CD14-positive monocyte (primary cell): Measurements from ENCODE around the gene NOL12. TPM values are rescaled to one million over a fixed set of nuclear protein-coding genes. Genes with fewer than 3 reads are reported as not detected.
A peak's percentile ranks its signal among the peaks of the same experiment; 100 is the strongest.

Source experiments
- DNase-seq, 3 donors: peaks; one replicate each; pipeline ENCODE4 v3.0.0-alpha.2; 2011 to 2022
- H2AFZ ChIP-seq: 2 replicates; pipeline ENCODE4 v1.6.0; 2012; ENCODE audit warnings: mild to moderate bottlenecking, low read depth, low read length, inconsistent platforms; ENCODE audit not compliant: insufficient read depth, poor library complexity, severe bottlenecking
- H3K27ac ChIP-seq, 2 donors: 1 replicate in 1 of 2; 2 replicates in 1 of 2; pipeline ENCODE4 v1.5.1; 2012 to 2013; ENCODE audit warnings: low read length in 2 of 2, control low read depth in 1 of 2, inconsistent platforms in 1 of 2, low read depth in 1 of 2, mild to moderate bottlenecking in 1 of 2
- H3K27me3 ChIP-seq, 2 donors: one replicate each; pipeline versions ENCODE4 v1.6.0 to v1.6.1; 2011 to 2013; ENCODE audit warnings: low read length in 2 of 2; ENCODE audit not compliant: control insufficient read depth in 2 of 2, insufficient read depth in 2 of 2
- H3K36me3 ChIP-seq, 2 donors: replicated peaks in 1 of 2; 1 replicate in 1 of 2; 2 replicates in 1 of 2; pipeline versions ENCODE4 v1.5.1 to v1.6.1; 2012 to 2013; ENCODE audit warnings: low read length in 2 of 2, control low read depth in 1 of 2, inconsistent platforms in 1 of 2, mild to moderate bottlenecking in 1 of 2; ENCODE audit not compliant: insufficient read depth in 2 of 2, control insufficient read depth in 1 of 2
- H3K4me1 ChIP-seq, 2 donors: 1 replicate in 1 of 2; 2 replicates in 1 of 2; pipeline versions ENCODE4 v1.5.1 to v1.6.1; 2012 to 2013; ENCODE audit warnings: low read length in 2 of 2, control low read depth in 1 of 2, inconsistent platforms in 1 of 2, mild to moderate bottlenecking in 1 of 2, moderate library complexity in 1 of 2; ENCODE audit not compliant: insufficient read depth in 2 of 2, control insufficient read depth in 1 of 2
- H3K4me2 ChIP-seq: replicated peaks from 2 replicates; pipeline ENCODE3; 2012; ENCODE audit warnings: low read length, moderate library complexity, mild to moderate bottlenecking; ENCODE audit not compliant: poor library complexity, severe bottlenecking; ENCODE audit errors: extremely low read depth
- H3K4me3 ChIP-seq, 3 experiments: fragments of 200-600 bp in 1 of 3; sonication (generic) in 1 of 3; replicated peaks in 1 of 3; 1 replicate in 2 of 3; 2 replicates in 1 of 3; pipeline ENCODE4 v1.5.1; 2011 to 2013; ENCODE audit warnings: low read length in 3 of 3, mild to moderate bottlenecking in 3 of 3, control low read depth in 2 of 3, low read depth in 2 of 3, inconsistent platforms in 1 of 3, moderate library complexity in 1 of 3
- H3K79me2 ChIP-seq: 2 replicates; pipeline ENCODE4 v1.6.0; 2012; ENCODE audit warnings: mild to moderate bottlenecking, control low read depth, inconsistent platforms, low read length, moderate library complexity; ENCODE audit not compliant: insufficient read depth
- H3K9ac ChIP-seq: 2 replicates; pipeline ENCODE4 v1.6.0; 2017; ENCODE audit warnings: low read length, mild to moderate bottlenecking; ENCODE audit not compliant: insufficient read depth, poor library complexity, severe bottlenecking
- H3K9me3 ChIP-seq, 2 donors: replicated peaks in 1 of 2; 1 replicate in 1 of 2; 2 replicates in 1 of 2; pipeline versions ENCODE4 v1.5.1 to v1.6.1; 2012 to 2013; ENCODE audit warnings: low read length in 2 of 2, control low read depth in 1 of 2; ENCODE audit not compliant: control insufficient read depth in 1 of 2, insufficient read depth in 1 of 2
- H4K20me1 ChIP-seq: 2 replicates; pipeline ENCODE4 v1.6.0; 2012; ENCODE audit warnings: mild to moderate bottlenecking, low read length, control low read depth, moderate library complexity; ENCODE audit not compliant: insufficient read depth
- H3K27ac Mint-ChIP-seq, 7 donors: one replicate each; pipeline ENCODE4 v1.8.0; 2020; ENCODE audit warnings: mild to moderate bottlenecking in 7 of 7, mixed read lengths in 7 of 7, moderate library complexity in 6 of 7, inconsistent platforms in 2 of 7
- H3K27me3 Mint-ChIP-seq, 3 donors: one replicate each; pipeline ENCODE4 v1.8.0; 2021 to 2022; ENCODE audit warnings: low read depth in 3 of 3, mild to moderate bottlenecking in 3 of 3, mixed read lengths in 3 of 3, moderate library complexity in 3 of 3, inconsistent platforms in 1 of 3
- H3K36me3 Mint-ChIP-seq, 2 donors: one replicate each; pipeline ENCODE4 v1.8.0; 2020; ENCODE audit warnings: mixed read lengths in 2 of 2, inconsistent platforms in 1 of 2, mild to moderate bottlenecking in 1 of 2
- H3K4me1 Mint-ChIP-seq: one replicate; pipeline ENCODE4 v1.8.0; 2020; ENCODE audit warnings: mild to moderate bottlenecking, mixed read lengths
- H3K4me3 Mint-ChIP-seq, 2 donors: one replicate each; pipeline ENCODE4 v1.8.0; 2020; ENCODE audit warnings: mild to moderate bottlenecking in 2 of 2, mixed read lengths in 2 of 2, moderate library complexity in 1 of 2
- H3K9me3 Mint-ChIP-seq, 7 donors: one replicate each; pipeline ENCODE4 v1.8.0; 2020 to 2022; ENCODE audit warnings: mixed read lengths in 7 of 7, mild to moderate bottlenecking in 6 of 7, moderate library complexity in 6 of 7, inconsistent platforms in 2 of 7
- CTCF ChIP-seq: fragments of 200-600 bp; IDR thresholded peaks from one replicate; pipeline ENCODE4 v1.8.0; 2022; ENCODE audit warnings: antibody characterized with exemption, mild to moderate bottlenecking
- WGBS: methylation state at CpG from one replicate; pipeline ENCODE4 v1.1.5; 2013; ENCODE audit warnings: missing lambda C conversion rate; ENCODE audit not compliant: insufficient coverage; 5-methylcytosine and 5-hydroxymethylcytosine counted together
- intact Hi-C, 2 donors: fragments of 100-400 bp; cut with micrococcal nuclease; formaldehyde crosslinking; loops; one replicate each; pipeline versions ENCODE4 v1.15.0 to v1.15.1; 2023
- polyA plus RNA-seq, 3 donors: library from polyadenylated mRNA; depleted of rRNA in 1 of 3; unstranded in 2 of 3; stranded (reverse) in 1 of 3; fragments of 300-500 nt in 2 of 3; fragments of >200 nt in 1 of 3; fragmentation: Illumina TruSeq in 2 of 3; gene quantifications; 1 replicate in 2 of 3; 2 replicates in 1 of 3; pipeline ENCODE4 v1.2.3, GENCODE V29; 2012 to 2021
- small RNA-seq: library from RNA; depleted of rRNA; stranded (forward); fragments of <200 nt; gene quantifications from one replicate; pipeline ENCODE3, GENCODE V24; 2012; ENCODE audit warnings: low read depth; ENCODE audit not compliant: insufficient read length

Gene NOL12
- polyA plus RNA-seq, 3 donors = 47.3 to 52.0 (median 49.2) TPM

GRCh38 chr22:37741312-37741795, 55.2 kb downstream of the NOL12 start:
- Mint-ChIP-seq H3K4me1 (peaks cover 86% of the 10 kb centered on the region), H3K36me3 (peaks cover 10 to 24% of the 10 kb centered on the region in 2 donors), H3K27me3 (peaks cover 0 to 7% (median 0%) of the 10 kb centered on the region in 3 donors), H3K9me3 (peaks cover 0 to 2% (median 0%) of the 10 kb centered on the region in 7 donors), H3K27ac (peak overlapping the region; percentile 91 to 98 (median 98)), H3K4me3 (peak overlapping the region in 1 of 2 donors; percentile 12)
- intact Hi-C loops = loop anchor here (10.0 kb wide), 2 partner anchors 67 to 103 kb away; partner anchors contain the start of genes ANKRD54 (in 1 of the 2), EIF3L (in 1 of the 2) and LGALS1 (in 1 of the 2)
- H3K27me3 ChIP-seq = no peaks in the 10 kb centered on the region
- H3K79me2 ChIP-seq = peaks cover 31% of the 10 kb centered on the region
- H3K36me3 ChIP-seq = peaks cover 0 to 4% of the 10 kb centered on the region in 2 donors
- peak overlapping the region; percentile 61 for H3K9ac ChIP-seq
- peak overlapping the region; percentile 70 for H3K4me2 ChIP-seq
- peak overlapping the region; percentile 51 for H2AFZ ChIP-seq
- H3K4me1 ChIP-seq = peaks cover 83 to 93% of the 10 kb centered on the region in 2 donors
- 19% methylated on average over 9 of the region's 9 CpGs for WGBS
- DNase-seq = peak; percentile 66 to 91 (median 86)
- H3K9me3 ChIP-seq = no peaks in the 10 kb centered on the region
- no peaks in the 10 kb centered on the region for H4K20me1 ChIP-seq
- peak overlapping the region; percentile 92 to 96 for H3K27ac ChIP-seq
- TF ChIP-seq CTCF = no peak
- peak overlapping the region in 1 of 3 experiments; percentile 69 for H3K4me3 ChIP-seq

GRCh38 chr22:37742376-37743171, 56.4 kb downstream of the NOL12 start:
- Histone ChIP-seq H3K27me3 (no peaks in the 10 kb centered on the region), H3K9me3 (no peaks in the 10 kb centered on the region), H3K9ac (no peak overlapping the region), H3K27ac (peak overlapping the region; percentile 29 to 92), H4K20me1 (peaks cover 2% of the 10 kb centered on the region), H3K36me3 (peaks cover 0 to 4% of the 10 kb centered on the region in 2 donors), H2AFZ (no peak overlapping the region), H3K4me3 (peak overlapping the region in 1 of 3 experiments; percentile 26), H3K79me2 (peaks cover 43% of the 10 kb centered on the region), H3K4me1 (peaks cover 79 to 92% of the 10 kb centered on the region in 2 donors), H3K4me2 (peak overlapping the region; percentile 14)
- H3K4me3 Mint-ChIP-seq = no peak overlapping the region
- peak in 2 of 3 donors; percentile 64 to 78 for DNase-seq
- peak overlapping the region; percentile 83 to 98 (median 91) for H3K27ac Mint-ChIP-seq
- H3K9me3 Mint-ChIP-seq = peaks cover 0 to 2% (median 0%) of the 10 kb centered on the region in 7 donors
- intact Hi-C loops = loop anchor here (10.0 kb wide), 2 partner anchors 68 to 102 kb away; partner anchors contain the start of genes ANKRD54 (in 1 of the 2), EIF3L (in 1 of the 2) and LGALS1 (in 1 of the 2)
- peaks cover 10 to 25% of the 10 kb centered on the region in 2 donors for H3K36me3 Mint-ChIP-seq
- TF ChIP-seq CTCF = no peak
- H3K4me1 Mint-ChIP-seq = peaks cover 84% of the 10 kb centered on the region
- H3K27me3 Mint-ChIP-seq = peaks cover 0 to 4% (median 0%) of the 10 kb centered on the region in 3 donors
- 31% methylated on average over 7 of the region's 16 CpGs for WGBS

Small RNAs within 50 kb of the gene (small RNA-seq; reads per million reads assigned to genes)
- gene RN7SL385P = not detected

Other genes starting within 250 kb of the NOL12 start
- 100 to 1,000 TPM in 2 of 3 donors, 10 to 100 TPM in 1; 84.1 to 196 (median 181) TPM for gene MFNG, start 200.0 kb upstream of the NOL12 start, polyA plus RNA-seq
- gene CARD10, start 166.9 kb upstream of the NOL12 start, polyA plus RNA-seq = under 1 TPM in 1 of 3 donors, not detected in 2; 0.03 TPM
- 10 to 100 TPM in 1 of 3 donors, 1 to 10 TPM in 2; 5.9 to 13.2 (median 8.5) TPM for gene CDC42EP1, start 125.9 kb upstream of the NOL12 start, polyA plus RNA-seq
- gene LGALS2, start 106.3 kb upstream of the NOL12 start, polyA plus RNA-seq = 100 to 1,000 TPM; 654 to 878 (median 865) TPM
- gene GGA1, start 77.5 kb upstream of the NOL12 start, polyA plus RNA-seq = 10 to 100 TPM; 19.8 to 91.0 (median 24.8) TPM
- 100 to 1,000 TPM in 1 of 3 donors, 10 to 100 TPM in 2; 20.0 to 214 (median 20.0) TPM for gene SH3BP1, start 46.7 kb upstream of the NOL12 start, polyA plus RNA-seq
- gene PDXP, start 27.6 kb upstream of the NOL12 start, polyA plus RNA-seq = 1 to 10 TPM; 1.0 to 4.7 (median 4.3) TPM
- 1,000 to 10,000 TPM; 1,719 to 2,320 (median 1,844) TPM for gene LGALS1, start 10.7 kb upstream of the NOL12 start, polyA plus RNA-seq
- gene TRIOBP, start 10.7 kb downstream of the NOL12 start, polyA plus RNA-seq = 10 to 100 TPM; 43.0 to 46.6 (median 44.7) TPM
- 1 to 10 TPM in 2 of 3 donors, under 1 TPM in 1; 0.56 to 1.9 (median 1.1) TPM for gene GCAT, start 121.6 kb downstream of the NOL12 start, polyA plus RNA-seq
- gene GALR3, start 137.0 kb downstream of the NOL12 start, polyA plus RNA-seq = not detected
- 10 to 100 TPM in 1 of 3 donors, 1 to 10 TPM in 2; 7.4 to 20.6 (median 9.5) TPM for gene ANKRD54, start 158.0 kb downstream of the NOL12 start, polyA plus RNA-seq
- gene EIF3L, start 163.1 kb downstream of the NOL12 start, polyA plus RNA-seq = 100 to 1,000 TPM; 209 to 503 (median 246) TPM
- 1 to 10 TPM in 2 of 3 donors, under 1 TPM in 1; 0.51 to 7.0 (median 1.3) TPM for gene MICALL1, start 220.0 kb downstream of the NOL12 start, polyA plus RNA-seq